Measurements from ENCODE around the gene RHCG. TPM values are rescaled to one million over a fixed set of nuclear protein-coding genes. Genes with fewer than 3 reads are reported as not detected.

Gene RHCG
- total and polyA plus RNA-seq, 2 experiments from 2014 or later = not detected

DNA sequence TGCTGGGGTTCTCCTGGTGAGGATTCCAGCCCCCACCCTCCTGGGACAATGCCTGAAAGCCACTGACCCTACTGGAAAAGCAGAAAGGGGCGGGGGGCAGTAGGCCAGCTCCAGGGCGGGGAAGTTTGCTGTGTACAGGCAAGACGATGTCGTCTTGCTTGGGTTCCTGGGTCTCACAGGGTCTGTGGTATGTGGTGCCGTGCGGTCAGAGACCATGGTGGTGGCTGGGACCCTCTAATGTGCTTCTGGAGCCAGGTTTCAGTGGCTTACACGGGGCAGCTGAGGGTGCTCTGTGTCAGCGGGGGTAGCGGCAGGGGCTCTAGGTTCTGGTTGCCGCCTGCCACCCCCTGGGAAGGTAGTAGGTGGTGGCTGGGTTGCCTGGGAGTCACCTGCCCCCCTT, 54.2 kb downstream of the RHCG start:
- Histone ChIP-seq H3F3A (ENCODE audit: insufficient read depth) (no peaks in the 10 kb centered on the region), H3K9ac (no peak overlapping the region), H3K4me1 (ENCODE audit: insufficient read depth) (no peaks in the 10 kb centered on the region), H3K9me3 (ENCODE audit: low read depth) (no peaks in the 10 kb centered on the region), H4K20me1 (ENCODE audit: insufficient read depth) (no peaks in the 10 kb centered on the region), H3K36me3 (ENCODE audit: low read depth) (no peaks in the 10 kb centered on the region), H2AFZ (no peak overlapping the region), H3K27ac (no peak overlapping the region), H3K27me3 (replicated peaks; ENCODE audit: insufficient read depth) (peaks cover 62% of the 10 kb centered on the region), H3K79me2 (ENCODE audit: insufficient read depth) (no peaks in the 10 kb centered on the region), H3K4me2 (ENCODE audit: unreplicated experiment) (no peak overlapping the region), H3K4me3 (no peak overlapping the region), H3K9me2 (ENCODE audit: insufficient read depth) (no peaks in the 10 kb centered on the region)
- no peak for DNase-seq
- in situ Hi-C loops (cut with MboI) = no loop called here
- whole genome bisulfite sequencing, 2 experiments (ENCODE audit: low coverage in 1 of 2, low lambda C conversion rate in 2 of 2, missing lambda C conversion rate in 2 of 2) = 69 to 70% methylated on average over 10 of the region's 10 CpGs
- no peak for TF ChIP-seq EZH2phosphoT487 (IDR thresholded peaks at IDR 0.05; ENCODE audit: insufficient read depth, low read depth)
- no peak for TF ChIP-seq EZH2 (IDR thresholded peaks at IDR 0.05; ENCODE audit: insufficient read depth, poor library complexity, severe bottlenecking)

DNA sequence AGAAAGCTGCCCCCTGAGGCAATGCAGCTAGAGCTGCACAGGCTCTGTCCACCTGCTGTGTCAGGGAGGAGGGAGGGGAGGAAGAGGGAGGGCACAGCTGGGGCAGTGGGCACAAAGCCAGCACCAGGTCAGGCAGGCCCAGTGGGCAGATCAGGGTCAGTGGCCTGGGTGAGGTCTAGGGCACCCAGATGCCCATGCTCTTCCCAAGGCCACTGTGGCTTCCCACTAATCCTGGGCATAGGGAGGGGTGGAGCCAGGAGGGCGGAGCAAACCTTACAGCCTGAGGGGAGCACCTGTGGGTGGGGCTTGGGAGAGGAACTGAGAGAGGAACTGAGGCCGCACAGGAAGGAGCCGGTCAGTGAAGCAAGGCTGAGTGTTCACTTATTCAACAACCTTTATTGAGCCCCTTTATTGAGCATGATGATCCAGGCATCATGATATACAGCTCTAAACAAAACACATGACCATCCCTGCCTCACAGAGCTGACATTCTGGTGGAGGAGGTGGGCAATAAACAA, 55.0 kb downstream of the RHCG start:
- Histone ChIP-seq H2AFZ (no peak overlapping the region), H3K27me3 (replicated peaks; ENCODE audit: insufficient read depth) (peaks cover 62% of the 10 kb centered on the region), H3K9me3 (ENCODE audit: low read depth) (no peaks in the 10 kb centered on the region), H3K4me3 (no peak overlapping the region), H3F3A (ENCODE audit: insufficient read depth) (no peaks in the 10 kb centered on the region), H4K20me1 (ENCODE audit: insufficient read depth) (no peaks in the 10 kb centered on the region), H3K4me2 (ENCODE audit: unreplicated experiment) (no peak overlapping the region), H3K27ac (no peak overlapping the region), H3K9ac (no peak overlapping the region), H3K9me2 (ENCODE audit: insufficient read depth) (no peaks in the 10 kb centered on the region), H3K36me3 (ENCODE audit: low read depth) (no peaks in the 10 kb centered on the region), H3K4me1 (ENCODE audit: insufficient read depth) (no peaks in the 10 kb centered on the region), H3K79me2 (ENCODE audit: insufficient read depth) (no peaks in the 10 kb centered on the region)
- in situ Hi-C loops (cut with MboI) = no loop called here
- no peak for DNase-seq
- WGBS, 2 experiments (ENCODE audit: low coverage in 1 of 2, low lambda C conversion rate in 2 of 2, missing lambda C conversion rate in 2 of 2) = 33 to 53% methylated on average over 3 of the region's 3 CpGs
- TF ChIP-seq EZH2 (IDR thresholded peaks at IDR 0.05; ENCODE audit: insufficient read depth, poor library complexity, severe bottlenecking) = no peak
- TF ChIP-seq EZH2phosphoT487 (IDR thresholded peaks at IDR 0.05; ENCODE audit: insufficient read depth, low read depth) = no peak

DNA sequence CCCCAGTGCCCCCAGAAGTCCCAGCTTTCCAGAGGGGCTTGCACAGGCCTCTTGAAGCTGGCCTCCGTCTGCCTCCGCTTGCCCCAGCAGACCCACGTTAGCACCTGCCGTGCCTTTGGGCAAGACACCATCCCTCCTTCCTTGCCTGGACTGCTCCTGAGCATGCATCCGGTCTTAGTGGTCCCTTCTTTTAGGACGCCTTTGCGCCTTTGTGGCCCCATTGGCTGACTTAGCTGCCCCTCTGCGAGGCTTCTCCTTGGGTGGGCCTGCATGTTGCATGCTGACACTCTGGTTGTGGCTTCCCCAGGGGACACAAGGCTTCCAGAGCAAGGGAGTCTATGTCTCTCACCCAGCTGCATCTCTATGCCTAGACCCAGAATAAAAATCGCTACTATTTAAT, 56.6 kb downstream of the RHCG start:
- H3K4me3 ChIP-seq = no peak overlapping the region
- H2AFZ ChIP-seq = no peak overlapping the region
- H3K27ac ChIP-seq = no peak overlapping the region
- H3K27me3 ChIP-seq (replicated peaks; ENCODE audit: insufficient read depth) = peaks cover 50% of the 10 kb centered on the region
- in situ Hi-C loops (cut with MboI) = no loop called here
- TF ChIP-seq EZH2 (IDR thresholded peaks at IDR 0.05; ENCODE audit: insufficient read depth, poor library complexity, severe bottlenecking) = no peak
- TF ChIP-seq EZH2phosphoT487 (IDR thresholded peaks at IDR 0.05; ENCODE audit: insufficient read depth, low read depth) = no peak
- H3K9ac ChIP-seq = no peak overlapping the region
- no peak overlapping the region for H3K4me2 ChIP-seq (ENCODE audit: unreplicated experiment)
- no peak for DNase-seq
- no peaks in the 10 kb centered on the region for H3K36me3 ChIP-seq (ENCODE audit: low read depth)
- H3K9me3 ChIP-seq (ENCODE audit: low read depth) = no peaks in the 10 kb centered on the region
- H3F3A ChIP-seq (ENCODE audit: insufficient read depth) = no peaks in the 10 kb centered on the region
- no peaks in the 10 kb centered on the region for H4K20me1 ChIP-seq (ENCODE audit: insufficient read depth)
- no peaks in the 10 kb centered on the region for H3K9me2 ChIP-seq (ENCODE audit: insufficient read depth)
- 53 to 55% methylated on average over 9 of the region's 9 CpGs for WGBS, 2 experiments (ENCODE audit: low coverage in 1 of 2, low lambda C conversion rate in 2 of 2, missing lambda C conversion rate in 2 of 2)
- no peaks in the 10 kb centered on the region for H3K4me1 ChIP-seq (ENCODE audit: insufficient read depth)
- H3K79me2 ChIP-seq (ENCODE audit: insufficient read depth) = no peaks in the 10 kb centered on the region

DNA sequence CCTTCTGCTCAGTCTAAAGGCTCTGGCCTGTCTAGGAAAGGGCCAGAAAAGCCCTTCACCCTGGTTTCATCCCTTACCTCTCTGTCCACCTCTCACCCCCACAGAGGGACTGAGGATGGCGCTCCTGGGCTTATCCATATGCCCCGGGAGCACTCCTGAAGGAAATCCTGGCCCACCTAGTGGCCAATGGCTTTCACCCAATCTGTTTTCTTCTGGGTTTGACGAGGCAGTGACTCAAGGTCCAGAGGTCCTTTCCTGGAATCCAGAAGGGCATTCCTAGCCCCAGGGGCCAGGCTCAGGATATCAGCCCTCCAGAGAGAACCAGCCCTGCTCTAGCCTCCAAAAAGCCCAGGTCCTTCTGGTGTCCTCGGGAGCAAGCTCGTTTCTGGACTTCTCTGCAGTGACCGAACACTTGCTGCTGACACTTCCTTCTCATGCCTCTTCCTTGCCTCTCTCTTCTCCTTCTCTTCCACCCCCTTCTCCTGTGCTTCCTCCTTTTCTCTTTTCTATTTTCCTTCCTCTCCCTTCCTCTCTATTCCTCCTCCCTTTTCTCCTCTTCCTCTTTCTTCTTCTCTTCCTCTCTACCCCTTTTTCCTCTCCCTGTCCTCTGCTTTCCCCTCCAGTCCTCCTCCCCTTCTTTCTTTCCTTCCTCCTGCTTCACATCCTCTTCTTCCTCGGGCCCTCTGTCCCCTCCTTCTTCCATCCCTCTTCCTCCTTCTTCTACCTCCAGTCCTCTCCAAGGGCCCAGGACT, 59.6 kb downstream of the RHCG start:
- Histone ChIP-seq H3K4me1 (ENCODE audit: insufficient read depth) (no peaks in the 10 kb centered on the region), H3K4me3 (no peak overlapping the region), H3K9me2 (ENCODE audit: insufficient read depth) (no peaks in the 10 kb centered on the region), H3K4me2 (ENCODE audit: unreplicated experiment) (no peak overlapping the region), H2AFZ (no peak overlapping the region), H4K20me1 (ENCODE audit: insufficient read depth) (no peaks in the 10 kb centered on the region), H3K9ac (no peak overlapping the region), H3K36me3 (ENCODE audit: low read depth) (no peaks in the 10 kb centered on the region), H3K27me3 (replicated peaks; ENCODE audit: insufficient read depth) (peaks cover 49% of the 10 kb centered on the region), H3K27ac (no peak overlapping the region), H3K79me2 (ENCODE audit: insufficient read depth) (no peaks in the 10 kb centered on the region), H3K9me3 (ENCODE audit: low read depth) (no peaks in the 10 kb centered on the region), H3F3A (ENCODE audit: insufficient read depth) (no peaks in the 10 kb centered on the region)
- in situ Hi-C loops (cut with MboI) = no loop called here
- TF ChIP-seq EZH2phosphoT487 (IDR thresholded peaks at IDR 0.05; ENCODE audit: insufficient read depth, low read depth) = no peak
- TF ChIP-seq EZH2 (IDR thresholded peaks at IDR 0.05; ENCODE audit: insufficient read depth, poor library complexity, severe bottlenecking) = no peak
- 23 to 25% methylated on average over 7 of the region's 7 CpGs for WGBS, 2 experiments (ENCODE audit: low coverage in 1 of 2, low lambda C conversion rate in 2 of 2, missing lambda C conversion rate in 2 of 2)
- no peak for DNase-seq
